CD4-positive, CD25-positive, alpha-beta regulatory T cell (primary cell): ENCODE measurements around the gene ATL1. TPM values are rescaled to one million over a fixed set of nuclear protein-coding genes. Genes with fewer than 3 reads are reported as not detected.

Experiments used
- ATAC-seq, 2 donors: fragments of 150-1000 bp; cut with Tn5 transposase; one replicate each; pipeline ENCODE4 v1.10.0; 2021; ENCODE audit warnings: low read depth in 2 of 2, moderate number of reproducible peaks in 2 of 2, moderate library complexity in 1 of 2
- DNase-seq, 3 donors: peaks; one replicate each; pipeline versions ENCODE4 v3.0.0 to v3.0.0-alpha.2; 2012 to 2022; ENCODE audit warnings: mixed read lengths in 1 of 3
- H3K27ac ChIP-seq: one replicate; pipeline ENCODE4 v1.7.0; 2013; ENCODE audit warnings: mild to moderate bottlenecking, low read length; ENCODE audit not compliant: insufficient read depth, poor library complexity, severe bottlenecking
- H3K27me3 ChIP-seq: one replicate; pipeline ENCODE4 v1.7.0; 2013; ENCODE audit warnings: low read length; ENCODE audit not compliant: control insufficient read depth, insufficient read depth
- H3K36me3 ChIP-seq: one replicate; pipeline ENCODE4 v1.7.0; 2013; ENCODE audit warnings: mild to moderate bottlenecking, low read length, moderate library complexity; ENCODE audit not compliant: control insufficient read depth, insufficient read depth
- H3K4me1 ChIP-seq: 2 replicates; pipeline ENCODE4 v1.7.0; 2013; ENCODE audit warnings: mild to moderate bottlenecking, low read length; ENCODE audit not compliant: insufficient read depth, control insufficient read depth, poor library complexity, severe bottlenecking
- H3K4me3 ChIP-seq: one replicate; pipeline ENCODE4 v1.7.0; 2013; ENCODE audit warnings: low read depth, mild to moderate bottlenecking, low read length, moderate library complexity
- H3K9me3 ChIP-seq, 2 experiments: 1 replicate in 1 of 2; 2 replicates in 1 of 2; pipeline ENCODE4 v1.7.0; 2013; ENCODE audit warnings: low read length in 2 of 2, mild to moderate bottlenecking in 1 of 2, moderate library complexity in 1 of 2; ENCODE audit not compliant: control insufficient read depth in 2 of 2
- H3K27ac Mint-ChIP-seq, 3 donors: one replicate each; pipeline ENCODE4 v1.8.0; 2020 to 2022; ENCODE audit warnings: mild to moderate bottlenecking in 3 of 3, mixed read lengths in 3 of 3, moderate library complexity in 2 of 3
- H3K27me3 Mint-ChIP-seq: one replicate; pipeline ENCODE4 v1.8.0; 2022; ENCODE audit warnings: mild to moderate bottlenecking, mixed read lengths
- H3K36me3 Mint-ChIP-seq: one replicate; pipeline ENCODE4 v1.8.0; 2020; ENCODE audit warnings: mixed read lengths
- H3K4me1 Mint-ChIP-seq, 4 donors: one replicate each; pipeline ENCODE4 v1.8.0; 2020 to 2022; ENCODE audit warnings: mixed read lengths in 4 of 4, mild to moderate bottlenecking in 1 of 4
- H3K4me3 Mint-ChIP-seq, 4 donors: one replicate each; pipeline ENCODE4 v1.8.0; 2020 to 2022; ENCODE audit warnings: mild to moderate bottlenecking in 4 of 4, mixed read lengths in 4 of 4, moderate library complexity in 3 of 4
- H3K9me3 Mint-ChIP-seq, 7 donors: one replicate each; pipeline ENCODE4 v1.8.0; 2020 to 2022; ENCODE audit warnings: mixed read lengths in 7 of 7, mild to moderate bottlenecking in 3 of 7, moderate library complexity in 2 of 7
- polyA plus RNA-seq, 4 donors: library from polyadenylated mRNA; unstranded; fragments of 300-500 nt; fragmentation: Illumina TruSeq; gene quantifications; one replicate each; pipeline ENCODE4 v1.2.3, GENCODE V29; 2021
- total RNA-seq: library from RNA; stranded (reverse); gene quantifications from one replicate; pipeline ENCODE4 v1.2.3, GENCODE V29; 2022

The ATL1 gene
- total and polyA plus RNA-seq, 5 donors from 2014 or later, result 0.62 to 1.6 (median 1.3) TPM

- Histone ChIP-seq H3K4me1 (peaks cover 32% of the 10 kb centered on the region), H3K4me3 (peak overlapping the region; percentile 1), H3K27ac (no peak overlapping the region), H3K27me3 (no peaks in the 10 kb centered on the region), H3K36me3 (no peaks in the 10 kb centered on the region), H3K9me3 (no peaks in the 10 kb centered on the region)
- ATAC-seq (no peak), DNase-seq (peak in 1 of 3 donors; percentile 35)
- peaks cover 4% of the 10 kb centered on the region for H3K36me3 Mint-ChIP-seq
- peak overlapping the region; percentile 5 to 78 (median 13) for H3K27ac Mint-ChIP-seq
- H3K27me3 Mint-ChIP-seq, result no peaks in the 10 kb centered on the region
- no peaks in the 10 kb centered on the region for H3K9me3 Mint-ChIP-seq
- H3K4me1 Mint-ChIP-seq, result peaks cover 42 to 80% (median 66%) of the 10 kb centered on the region in 4 donors
- peak overlapping the region in 2 of 4 donors; percentile 22 to 26 for H3K4me3 Mint-ChIP-seq
Observed at GRCh38 chr14:50524060-50524459, 35.9 kb upstream of the ATL1 start.

DNA sequence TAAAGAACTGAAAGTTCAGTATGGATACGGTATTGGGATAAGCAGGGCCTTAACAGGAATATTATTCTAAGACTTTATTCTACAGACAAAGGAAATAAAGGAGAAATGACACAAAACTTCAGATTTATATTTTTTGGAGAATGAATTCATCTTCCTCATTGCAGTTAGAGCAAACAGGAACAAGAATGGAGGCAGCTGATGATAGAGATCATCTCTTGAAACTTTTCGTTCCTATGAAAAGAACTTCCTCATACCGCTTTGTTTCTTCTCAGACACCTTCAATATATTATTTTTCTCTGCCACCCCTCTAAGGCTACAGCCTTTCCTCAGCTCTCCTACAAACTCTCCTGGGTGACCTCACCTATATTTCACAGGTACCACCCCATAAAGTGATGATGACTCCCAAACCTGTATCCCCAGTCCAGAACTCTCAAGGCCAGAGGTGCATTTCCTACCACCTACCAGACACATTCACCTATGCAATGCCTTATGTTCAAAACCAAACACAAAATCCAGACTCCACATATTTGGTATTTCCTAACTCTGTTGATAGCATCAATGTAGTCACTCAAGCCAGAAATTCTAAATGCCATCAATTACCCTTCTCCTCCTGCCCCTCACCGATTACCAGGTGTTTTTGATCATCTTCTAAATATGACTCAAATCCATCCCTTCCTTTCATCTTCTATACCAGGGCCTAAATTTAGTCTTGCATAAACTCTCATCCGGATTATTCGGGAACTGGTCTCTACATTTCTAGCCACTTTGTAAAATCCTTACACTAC lies 35.0 kb upstream of the ATL1 start:
- no peak for DNase-seq
- Histone ChIP-seq H3K4me3 (no peak overlapping the region), H3K36me3 (no peaks in the 10 kb centered on the region), H3K27me3 (no peaks in the 10 kb centered on the region), H3K27ac (no peak overlapping the region), H3K9me3 (no peaks in the 10 kb centered on the region), H3K4me1 (peaks cover 39% of the 10 kb centered on the region)
- Mint-ChIP-seq H3K36me3 (peaks cover 12% of the 10 kb centered on the region), H3K4me3 (peak overlapping the region; percentile 4 to 40 (median 33)), H3K9me3 (no peaks in the 10 kb centered on the region), H3K27ac (peak overlapping the region; percentile 5 to 78 (median 13)), H3K4me1 (peaks cover 46 to 82% (median 73%) of the 10 kb centered on the region in 4 donors), H3K27me3 (no peaks in the 10 kb centered on the region)
- ATAC-seq, result no peak

GRCh38 chr14:50528000-50528399 lies 31.9 kb upstream of the ATL1 start:
- DNase-seq (no peak), ATAC-seq (no peak)
- Histone ChIP-seq H3K4me1 (peaks cover 49% of the 10 kb centered on the region), H3K36me3 (no peaks in the 10 kb centered on the region), H3K27me3 (no peaks in the 10 kb centered on the region), H3K9me3 (no peaks in the 10 kb centered on the region), H3K27ac (no peak overlapping the region), H3K4me3 (no peak overlapping the region)
- no peaks in the 10 kb centered on the region for H3K9me3 Mint-ChIP-seq
- H3K27me3 Mint-ChIP-seq, result peaks cover 1% of the 10 kb centered on the region
- no peak overlapping the region for H3K27ac Mint-ChIP-seq
- H3K36me3 Mint-ChIP-seq, result peaks cover 14% of the 10 kb centered on the region
- peak overlapping the region in 1 of 4 donors; percentile 44 for H3K4me3 Mint-ChIP-seq
- H3K4me1 Mint-ChIP-seq, result peaks cover 37 to 80% (median 71%) of the 10 kb centered on the region in 4 donors

DNA sequence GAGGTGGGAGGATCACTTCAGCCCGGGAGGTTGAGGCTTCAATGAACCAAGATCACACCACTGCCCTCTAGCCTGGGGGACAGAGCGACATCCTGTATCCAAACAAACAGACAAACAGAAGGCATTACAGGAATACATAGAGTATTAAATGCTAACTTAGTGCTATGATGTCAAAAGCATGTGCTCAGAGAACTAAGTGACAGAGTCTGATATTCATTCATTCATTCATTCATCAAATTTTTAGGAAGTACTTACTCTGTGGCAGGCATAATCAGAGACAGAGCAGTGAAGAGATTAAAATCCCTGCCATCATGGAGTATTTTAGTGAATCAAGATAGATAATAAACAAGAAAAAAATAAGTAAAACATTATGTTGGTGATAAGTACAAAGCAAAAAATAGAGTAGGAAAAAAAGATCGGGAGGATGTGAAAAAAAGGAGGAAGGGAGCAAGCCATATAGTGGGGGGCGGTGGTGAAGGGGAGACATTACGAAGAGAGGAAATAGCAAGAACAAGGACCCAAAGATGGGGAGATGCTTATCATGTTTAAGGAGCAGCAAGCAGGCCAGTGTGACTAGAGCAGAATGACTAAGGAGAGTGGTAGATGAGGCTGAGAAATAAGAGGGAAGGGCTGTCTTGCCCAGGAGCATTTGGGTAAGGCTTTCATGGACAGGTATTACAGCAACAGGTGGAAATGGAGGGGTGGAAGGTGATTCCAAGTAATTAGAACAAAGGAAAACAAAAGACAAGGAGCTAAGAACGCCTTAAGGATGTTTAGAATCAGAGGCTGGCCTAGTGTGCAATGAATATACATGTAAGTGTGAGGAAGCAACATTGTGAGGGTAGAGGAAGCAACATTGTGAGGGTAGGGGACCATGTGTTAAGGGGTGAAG lies 30.4 kb upstream of the ATL1 start:
- H3K9me3 ChIP-seq, result no peaks in the 10 kb centered on the region
- no peaks in the 10 kb centered on the region for H3K36me3 ChIP-seq
- H3K4me3 ChIP-seq, result peak overlapping the region; percentile 94
- H3K4me1 ChIP-seq, result peaks cover 44% of the 10 kb centered on the region
- H3K4me1 Mint-ChIP-seq, result peaks cover 32 to 74% (median 64%) of the 10 kb centered on the region in 4 donors
- ATAC-seq (no peak), DNase-seq (no peak)
- H3K27me3 ChIP-seq, result no peaks in the 10 kb centered on the region
- H3K27me3 Mint-ChIP-seq, result peaks cover 4% of the 10 kb centered on the region
- H3K4me3 Mint-ChIP-seq, result peak overlapping the region; percentile 91 to 99 (median 92)
- H3K27ac ChIP-seq, result no peak overlapping the region
- H3K36me3 Mint-ChIP-seq, result peaks cover 14% of the 10 kb centered on the region
- no peaks in the 10 kb centered on the region for H3K9me3 Mint-ChIP-seq
- peak overlapping the region in 2 of 3 donors; percentile 44 to 79 for H3K27ac Mint-ChIP-seq

- ATAC-seq (no peak), DNase-seq (no peak)
- peaks cover 36% of the 10 kb centered on the region for H3K4me1 ChIP-seq
- Mint-ChIP-seq H3K27ac (peak overlapping the region; percentile 66 to 79 (median 67)), H3K4me1 (peaks cover 25 to 66% (median 56%) of the 10 kb centered on the region in 4 donors), H3K27me3 (peaks cover 4% of the 10 kb centered on the region), H3K36me3 (peaks cover 14% of the 10 kb centered on the region), H3K4me3 (peak overlapping the region; percentile 91 to 99 (median 92)), H3K9me3 (no peaks in the 10 kb centered on the region)
- H3K4me3 ChIP-seq, result peak overlapping the region; percentile 94
- no peaks in the 10 kb centered on the region for H3K27me3 ChIP-seq
- H3K9me3 ChIP-seq, result no peaks in the 10 kb centered on the region
- H3K27ac ChIP-seq, result no peak overlapping the region
- H3K36me3 ChIP-seq, result no peaks in the 10 kb centered on the region
Observed at GRCh38 chr14:50530358-50530757, 29.6 kb upstream of the ATL1 start.

DNA sequence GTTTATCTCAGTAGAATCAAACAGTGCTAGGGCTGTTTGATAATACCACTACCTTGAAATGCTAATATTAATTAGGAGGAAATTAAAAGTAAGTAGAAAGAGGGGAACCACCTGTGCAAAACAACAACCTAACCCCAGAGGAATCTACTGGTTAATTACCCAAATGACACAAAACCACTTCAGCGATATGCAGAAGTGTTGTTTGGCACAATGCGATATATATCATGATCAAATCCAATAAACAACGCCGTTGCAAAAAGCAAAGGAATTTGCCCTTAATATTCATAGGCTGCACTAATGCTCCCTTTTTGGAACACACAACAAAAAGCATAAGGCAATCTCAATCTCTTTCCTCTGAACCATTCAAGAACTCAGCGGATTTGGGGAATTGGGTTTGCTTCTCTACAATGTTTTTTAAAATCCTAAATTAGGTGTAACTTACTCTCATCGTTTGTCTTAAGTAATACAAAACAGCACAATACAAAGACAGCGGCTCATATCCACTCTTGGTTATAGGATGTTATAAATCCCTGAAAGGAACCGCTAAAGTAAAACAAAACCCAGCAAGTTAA lies 29.1 kb upstream of the ATL1 start:
- peak overlapping the region; percentile 94 for H3K4me3 ChIP-seq
- peak overlapping the region; percentile 67 to 92 (median 79) for H3K27ac Mint-ChIP-seq
- no peak for ATAC-seq

More for the DNA sequence above, 29.1 kb upstream of the ATL1 start:
- Histone ChIP-seq H3K36me3 (no peaks in the 10 kb centered on the region), H3K27me3 (no peaks in the 10 kb centered on the region), H3K9me3 (no peaks in the 10 kb centered on the region), H3K27ac (no peak overlapping the region), H3K4me1 (peaks cover 36% of the 10 kb centered on the region)
- DNase-seq, result no peak
- peaks cover 14% of the 10 kb centered on the region for H3K36me3 Mint-ChIP-seq
- H3K4me1 Mint-ChIP-seq, result peaks cover 25 to 66% (median 56%) of the 10 kb centered on the region in 4 donors
- peaks cover 4% of the 10 kb centered on the region for H3K27me3 Mint-ChIP-seq
- H3K9me3 Mint-ChIP-seq, result no peaks in the 10 kb centered on the region
- H3K4me3 Mint-ChIP-seq, result peak overlapping the region; percentile 91 to 99 (median 92)
